Activated CD4-positive, alpha-beta T cell treated with anti-CD3 and anti-CD28 coated beads, Interleukin-2, amount 50 U/mL, for 1 hour (primary cell): ENCODE data around the gene IL24.

Experiments
- DNase-seq: peaks from one replicate; pipeline ENCODE4 v3.0.0-alpha.2; 2020

IL24 gene

DNA sequence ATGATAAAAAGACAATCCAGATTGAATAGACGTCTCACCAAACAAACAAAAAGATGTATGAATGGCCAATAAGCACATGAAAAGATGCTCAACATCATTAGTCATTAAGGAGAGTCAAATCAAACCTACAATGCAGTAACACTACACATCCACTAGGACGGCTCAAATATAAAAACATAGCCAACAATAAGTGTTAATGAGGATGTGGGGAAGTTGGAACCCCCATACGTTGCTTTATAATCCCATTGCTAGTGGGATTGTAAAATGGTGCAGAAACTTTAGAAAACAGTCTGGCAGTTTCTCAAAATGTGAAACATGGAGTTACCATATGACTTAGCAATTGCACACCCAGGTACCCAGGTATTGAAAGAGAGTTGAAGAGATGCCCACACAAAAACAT is 14.7 kb upstream of the IL24 start:
- DNase-seq: no peak

DNA sequence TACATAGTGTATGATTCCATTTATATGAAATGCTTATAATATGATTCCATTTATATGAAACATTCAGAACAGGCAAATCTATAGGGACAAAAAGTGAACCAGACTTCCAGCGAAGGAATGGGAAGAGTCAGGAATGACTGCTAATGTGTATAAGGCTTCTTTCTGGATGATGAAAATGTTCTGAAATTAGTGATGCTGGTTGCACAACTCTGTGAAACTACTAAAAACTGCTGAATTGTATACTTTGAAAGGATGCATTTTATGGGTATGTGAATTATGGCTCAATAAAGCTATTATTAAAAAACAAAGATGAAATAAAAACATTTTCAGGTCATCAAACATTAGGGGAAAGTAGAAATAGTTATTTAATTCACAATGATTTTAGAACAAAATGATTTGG is 14.1 kb upstream of the IL24 start:
- DNase-seq: no peak

DNA sequence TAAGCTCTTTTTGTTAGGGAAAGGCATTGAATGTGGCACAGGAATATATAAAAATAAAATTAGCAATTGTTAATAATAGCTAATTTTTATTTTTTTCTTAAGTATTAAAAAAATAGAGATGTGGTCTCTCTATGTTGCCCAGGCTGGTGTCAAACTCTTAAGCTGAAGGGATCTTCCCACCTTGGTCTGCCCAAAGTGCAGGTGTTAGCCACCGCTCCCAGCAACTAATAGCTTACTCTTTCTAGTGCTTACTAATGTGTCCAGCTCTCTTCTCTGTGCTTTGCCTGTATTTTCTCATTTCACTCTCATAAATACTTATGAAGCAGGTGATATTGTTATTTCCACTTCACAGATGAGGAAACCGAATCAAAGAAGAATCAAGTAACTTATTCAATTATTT is 13.4 kb upstream of the IL24 start:
- DNase-seq: no peak

DNA sequence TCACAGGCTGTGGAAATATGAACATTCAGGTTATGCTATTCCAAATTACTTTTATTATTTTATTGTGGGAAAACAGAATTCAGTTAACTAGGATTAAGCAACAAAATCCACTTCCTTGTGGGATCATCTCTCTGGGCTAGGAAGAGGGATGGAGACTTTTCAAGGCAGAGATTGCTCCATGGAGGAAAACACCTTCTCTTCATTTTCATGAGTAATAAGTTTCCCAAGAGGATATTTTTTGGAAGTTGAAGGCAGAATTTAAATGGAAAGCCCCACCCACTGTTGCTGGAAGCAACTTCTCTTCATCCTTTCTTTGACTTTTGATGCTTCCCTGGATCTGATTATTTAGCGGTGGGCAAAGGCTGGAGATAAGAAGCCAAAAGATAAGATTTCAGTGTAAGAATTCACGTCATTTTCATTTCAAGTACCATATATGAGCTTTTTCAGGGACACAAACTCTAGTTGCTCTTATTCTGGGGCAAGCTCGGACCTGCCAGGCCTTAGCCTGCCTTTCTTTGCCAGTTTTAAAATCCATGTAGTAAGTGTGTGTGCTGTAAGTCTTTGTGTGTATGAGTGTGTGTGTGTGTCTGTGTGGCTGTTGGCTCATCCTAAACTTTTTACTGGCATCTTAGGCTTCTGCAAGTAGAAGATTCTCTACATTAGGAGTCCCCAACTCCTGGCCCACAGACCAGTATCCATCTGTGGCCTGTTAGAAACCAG is 11.7 kb upstream of the IL24 start:
- no peak for DNase-seq

DNA sequence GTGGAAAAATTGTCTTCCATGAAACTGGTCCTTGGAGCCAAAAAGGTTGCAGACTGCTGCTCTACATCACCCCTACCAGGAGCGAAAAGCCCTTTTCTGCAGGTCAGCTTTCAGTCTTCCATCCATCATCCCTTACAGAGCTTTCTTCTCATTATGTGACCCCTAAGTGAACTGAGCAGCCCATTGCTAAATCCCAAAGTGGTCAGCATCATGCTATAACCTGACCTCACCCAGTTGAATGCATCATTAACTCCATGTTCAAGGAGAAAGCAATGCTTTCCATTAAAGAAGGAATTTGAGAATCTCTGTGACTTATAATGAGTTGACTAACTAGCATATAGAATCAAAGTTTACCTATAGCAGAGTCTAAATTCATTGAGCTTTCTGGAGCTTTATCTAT is 10.4 kb upstream of the IL24 start:
- DNase-seq: no peak

DNA sequence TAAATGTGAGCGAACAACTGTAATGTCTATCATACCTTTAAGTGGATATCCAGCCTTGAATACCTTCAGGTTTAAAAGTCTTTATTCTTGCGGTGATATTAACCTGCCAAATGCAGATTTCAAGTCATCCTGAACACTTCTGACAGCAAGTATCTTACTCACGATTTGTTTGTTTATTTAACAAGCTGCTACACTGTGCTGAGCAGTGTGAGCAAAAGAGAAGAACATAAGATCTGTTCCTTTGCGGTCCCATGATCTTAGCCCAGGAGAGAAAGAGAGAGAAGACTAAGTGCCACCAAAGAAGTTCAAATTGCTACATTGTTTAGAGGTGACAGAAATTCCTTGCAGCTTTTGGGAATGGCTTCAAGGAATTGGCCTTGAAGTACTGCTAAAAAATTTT is 9.5 kb upstream of the IL24 start:
- no peak for DNase-seq

DNA sequence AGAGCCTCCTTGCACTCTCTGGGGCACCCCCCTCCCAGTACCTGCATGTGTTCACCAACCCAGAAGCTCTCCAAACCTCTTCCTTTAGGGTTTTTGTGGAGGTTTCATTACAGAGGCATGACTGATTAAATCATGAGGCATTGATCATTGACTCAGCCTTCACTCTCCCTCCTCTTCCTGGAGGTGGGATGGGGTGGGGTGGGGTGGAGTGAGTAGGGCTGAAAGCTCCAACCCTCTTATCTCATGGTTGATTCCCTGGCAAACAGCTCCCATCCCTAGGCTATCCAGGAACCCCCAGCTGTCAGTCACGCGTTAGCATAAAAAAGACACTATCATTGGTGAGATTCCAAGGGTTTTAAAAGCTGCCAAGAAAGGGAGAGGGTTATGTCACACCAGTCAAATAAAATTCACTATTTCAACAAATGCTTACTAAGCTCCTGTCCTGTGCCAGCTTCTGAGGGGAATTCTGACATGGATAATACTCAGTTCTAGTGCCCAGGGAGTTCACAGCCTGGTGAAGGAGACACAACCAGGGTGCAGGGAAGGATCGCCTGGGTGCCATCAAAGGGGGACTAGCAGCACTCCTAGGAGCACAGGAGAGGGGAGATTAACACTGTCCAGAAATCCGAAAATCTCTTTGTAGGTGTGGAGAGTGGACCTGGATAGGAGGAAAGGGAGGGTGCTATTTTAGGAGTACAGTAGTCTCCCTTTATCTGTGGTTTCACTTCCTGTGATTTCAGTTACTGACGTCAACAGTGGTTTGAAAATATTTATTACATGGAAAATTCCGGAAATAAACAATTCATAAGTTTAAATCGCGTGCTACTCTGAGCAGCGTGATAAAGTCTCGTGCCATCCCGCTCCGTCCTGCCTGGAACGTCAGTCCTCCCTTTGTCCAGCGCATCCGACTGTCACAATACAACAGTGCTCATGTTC is 6.8 kb upstream of the IL24 start:
- no peak for DNase-seq

DNA sequence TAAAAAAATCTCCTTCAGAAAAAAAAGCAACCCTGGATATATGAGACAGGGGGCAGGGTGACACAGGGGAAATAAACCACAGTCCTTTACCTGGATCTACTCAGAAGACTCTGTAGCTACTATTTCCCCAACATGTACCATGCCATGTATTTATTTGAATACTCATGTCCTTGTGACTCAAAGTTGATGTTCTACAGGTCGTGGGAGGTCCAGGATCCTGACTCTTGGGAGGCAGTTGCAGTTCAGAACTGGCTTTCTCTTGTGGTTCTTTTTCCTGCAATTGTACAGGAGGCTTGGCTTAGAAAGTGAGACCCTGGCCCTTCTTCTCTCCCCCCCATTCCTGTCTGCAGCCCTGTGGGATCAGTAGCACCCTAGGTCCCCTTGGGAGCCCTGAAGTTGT is 5.8 kb upstream of the IL24 start:
- no peak for DNase-seq

DNA sequence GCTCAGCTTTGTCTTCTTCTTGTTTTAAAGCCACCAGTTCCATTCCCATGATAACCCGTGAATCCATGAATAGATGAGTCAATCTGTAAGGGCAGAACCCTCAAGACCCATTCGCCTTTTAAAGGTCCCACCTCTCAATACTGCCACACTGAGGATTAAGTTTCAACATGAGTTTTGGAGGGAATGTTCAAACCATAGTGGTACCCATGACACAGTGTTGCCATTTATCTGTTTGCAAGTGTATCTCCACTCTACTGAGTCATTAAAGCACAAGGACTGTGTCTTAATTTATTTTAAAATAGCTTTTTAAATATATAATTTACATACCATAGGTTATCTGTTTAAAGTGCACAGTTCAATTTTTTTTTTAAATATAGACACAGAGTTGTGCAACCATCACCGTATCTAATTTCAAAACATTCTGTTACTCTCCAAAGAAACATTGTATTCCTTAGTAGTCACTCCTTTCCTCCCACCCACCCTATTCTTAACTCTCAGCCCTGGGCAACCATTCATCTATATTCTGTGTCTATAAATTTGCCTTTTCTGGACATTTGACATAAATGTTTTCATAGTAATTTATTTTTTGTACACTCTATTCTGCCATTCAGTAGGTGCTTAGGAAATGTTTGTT is 4.8 kb upstream of the IL24 start:
- DNase-seq: no peak

DNA sequence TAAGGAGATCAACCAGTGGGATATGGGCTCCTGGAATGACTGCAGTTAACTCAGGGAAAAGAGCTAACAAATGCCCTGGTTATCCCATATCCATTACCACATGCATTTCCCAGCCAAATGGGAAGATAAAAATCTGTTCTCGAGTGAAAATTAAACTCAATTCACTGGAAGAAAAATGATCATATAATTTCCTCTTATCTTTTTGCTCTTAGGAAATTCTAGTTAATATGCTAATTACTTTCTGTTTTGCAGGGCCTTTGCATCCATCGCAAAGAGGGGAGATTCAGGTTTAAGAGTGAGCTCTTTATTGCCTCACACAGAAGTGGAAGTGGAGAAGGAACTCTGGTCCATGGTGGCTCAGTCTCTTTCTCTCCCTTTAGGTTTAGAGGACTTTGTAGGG is 3.9 kb upstream of the IL24 start:
- DNase-seq: no peak

DNA sequence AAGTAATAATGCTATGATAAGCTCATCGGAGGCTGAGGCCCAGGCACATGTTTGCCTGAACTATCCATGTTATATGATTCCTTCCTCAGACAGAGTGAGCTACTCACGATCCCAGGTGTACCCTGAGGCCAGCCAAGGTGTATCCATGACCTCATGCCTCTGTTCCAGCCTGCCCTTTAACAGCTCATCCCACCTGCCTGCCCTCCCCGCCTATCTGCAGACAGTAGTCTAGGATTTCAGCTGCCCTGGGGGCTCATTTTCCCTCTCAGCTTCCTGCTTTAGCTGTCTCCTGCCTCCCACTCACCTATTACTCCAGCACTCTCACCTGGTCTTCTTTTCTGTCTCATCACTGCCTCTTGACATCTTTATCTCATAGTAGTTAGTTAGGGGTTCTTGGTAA is 1.9 kb upstream of the IL24 start:
- DNase-seq: no peak

DNA sequence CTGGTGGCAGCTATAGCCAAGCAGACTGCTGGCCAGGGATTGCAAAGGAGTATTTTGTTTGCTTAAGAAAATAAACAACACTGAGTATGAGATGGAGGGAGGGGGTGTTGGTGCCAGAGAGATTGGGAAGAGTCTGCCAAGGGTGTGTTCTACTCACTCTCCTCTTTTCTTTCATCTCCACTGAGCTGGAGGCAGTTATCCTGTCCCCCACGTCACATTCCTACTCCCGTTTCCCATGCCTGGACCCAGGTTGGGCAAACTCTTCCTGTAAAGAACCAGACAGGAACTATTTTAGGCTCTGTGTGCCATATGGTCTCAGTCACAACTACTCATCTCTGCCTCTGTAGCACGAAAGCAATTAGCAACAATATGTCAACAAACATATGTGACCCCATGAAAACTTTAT is 1.4 kb upstream of the IL24 start:
- DNase-seq: no peak

DNA sequence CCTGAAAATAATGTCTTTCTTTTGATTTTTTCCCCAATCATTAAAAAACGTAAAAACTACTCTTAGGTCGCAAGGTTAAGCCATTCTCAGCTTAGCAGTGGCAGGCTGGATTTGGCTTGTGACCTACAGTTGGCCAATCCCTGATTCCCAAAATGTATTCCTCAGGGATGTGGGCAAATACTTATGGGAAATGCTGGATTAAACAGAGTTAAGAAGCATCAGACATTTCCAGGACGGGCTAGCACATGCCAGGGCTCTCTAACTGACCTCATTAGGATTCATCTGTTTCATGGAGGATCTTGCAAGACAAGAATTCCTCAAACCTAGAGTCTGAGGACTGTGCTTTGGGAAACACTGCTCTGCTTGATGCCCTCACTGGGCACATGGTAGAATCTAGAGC is 982 bp upstream of the IL24 start:
- DNase-seq: no peak

DNA sequence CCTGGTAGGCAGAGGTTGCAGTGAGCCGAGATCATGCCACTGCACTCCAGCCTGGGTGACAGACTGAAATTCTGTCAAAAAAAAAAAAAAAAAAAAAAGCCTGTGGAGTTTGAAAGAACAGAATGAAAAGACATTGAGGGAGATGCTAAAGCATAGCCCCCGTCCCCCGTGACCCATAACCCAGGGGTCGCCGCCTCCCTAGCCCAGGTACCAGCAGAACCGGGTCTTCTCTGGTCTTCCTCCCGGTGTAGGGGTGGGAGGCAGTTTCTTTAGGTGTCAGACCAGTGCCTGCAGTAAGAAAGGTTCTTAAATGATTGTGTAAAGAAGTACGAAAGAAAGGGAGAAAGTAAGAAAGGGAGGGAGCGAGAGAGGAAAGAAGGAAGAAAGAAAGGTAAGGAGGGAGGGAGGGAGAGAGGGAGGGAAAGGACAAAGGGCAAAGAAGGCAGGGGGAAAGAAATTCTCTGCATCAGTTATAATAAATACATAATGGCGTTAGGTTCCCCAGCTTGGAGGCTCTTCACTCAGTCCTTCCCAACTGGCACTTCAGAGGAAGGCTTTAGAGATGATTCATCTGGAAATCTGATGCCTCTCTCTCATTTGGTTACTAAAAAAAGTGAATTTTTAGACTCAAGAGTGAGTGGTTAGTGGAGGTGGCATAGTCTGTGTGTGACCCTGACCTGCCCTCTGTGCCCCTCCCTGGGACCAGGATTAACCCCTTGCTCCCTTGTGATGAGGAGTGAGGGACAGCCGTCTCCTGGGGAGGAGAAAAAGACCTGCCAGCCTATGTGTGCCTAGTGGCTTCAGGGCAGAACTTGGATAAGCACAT is 1.1 kb downstream of the IL24 start:
- no peak for DNase-seq

DNA sequence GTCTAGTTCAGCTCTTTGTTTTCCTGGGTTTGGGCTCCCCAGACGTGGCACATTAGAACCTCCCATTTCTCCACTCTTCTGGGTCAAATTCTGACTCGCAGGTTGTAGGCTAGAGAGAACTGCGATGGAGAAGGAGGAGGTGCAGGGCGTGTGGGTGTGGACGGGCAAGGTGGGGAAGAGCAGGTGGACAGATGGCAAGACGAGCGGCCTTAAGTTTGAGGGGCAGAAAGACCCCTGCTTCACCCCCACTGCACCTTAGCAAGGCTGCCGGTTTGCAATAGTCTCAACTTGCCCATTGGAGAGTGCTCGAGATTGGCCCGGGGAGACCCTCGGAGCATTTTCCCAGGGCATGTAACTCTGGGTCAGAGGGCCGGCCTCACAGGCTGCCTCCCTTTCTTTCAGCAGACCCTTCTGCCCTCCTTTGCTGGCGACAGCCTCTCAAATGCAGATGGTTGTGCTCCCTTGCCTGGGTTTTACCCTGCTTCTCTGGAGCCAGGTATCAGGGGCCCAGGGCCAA is 1.7 kb downstream of the IL24 start:
- DNase-seq: no peak

DNA sequence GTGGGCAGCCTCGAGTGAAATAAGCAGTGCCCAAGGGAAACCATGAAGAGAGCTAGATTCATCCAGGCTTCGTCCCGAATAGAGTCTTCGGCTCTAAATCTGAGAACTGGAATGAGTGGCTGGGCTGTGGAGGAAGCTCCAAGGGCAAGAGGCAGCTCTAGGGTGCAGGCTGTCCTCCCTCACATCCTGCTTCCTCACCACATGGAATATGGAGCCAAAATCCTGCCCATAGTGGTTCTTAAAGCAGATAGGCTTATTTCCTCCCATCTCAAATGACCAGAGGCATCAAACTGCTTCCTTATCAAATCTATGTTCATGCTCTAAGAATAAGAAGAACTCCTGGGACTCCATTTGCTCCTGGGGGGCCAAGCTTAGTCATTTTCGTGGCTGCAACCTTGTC is 2.5 kb downstream of the IL24 start:
- no peak for DNase-seq

DNA sequence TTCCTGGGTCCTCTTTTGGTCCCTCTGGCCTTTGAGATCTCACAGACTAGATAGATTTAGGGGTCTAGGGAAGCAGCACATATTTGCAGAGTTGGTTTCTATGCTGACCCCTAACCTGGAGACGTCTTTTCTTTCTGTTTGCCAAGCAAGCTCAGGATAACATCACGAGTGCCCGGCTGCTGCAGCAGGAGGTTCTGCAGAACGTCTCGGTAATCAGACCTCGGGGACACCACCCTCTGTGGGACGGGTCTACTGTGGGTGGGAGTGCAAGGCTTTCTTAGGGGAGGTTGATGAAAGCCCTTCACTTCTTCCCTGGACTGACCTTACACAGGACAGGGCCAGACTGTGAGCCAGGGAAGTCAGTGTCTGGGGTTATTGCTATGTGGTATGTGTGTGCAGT is 2.9 kb downstream of the IL24 start:
- DNase-seq: no peak

DNA sequence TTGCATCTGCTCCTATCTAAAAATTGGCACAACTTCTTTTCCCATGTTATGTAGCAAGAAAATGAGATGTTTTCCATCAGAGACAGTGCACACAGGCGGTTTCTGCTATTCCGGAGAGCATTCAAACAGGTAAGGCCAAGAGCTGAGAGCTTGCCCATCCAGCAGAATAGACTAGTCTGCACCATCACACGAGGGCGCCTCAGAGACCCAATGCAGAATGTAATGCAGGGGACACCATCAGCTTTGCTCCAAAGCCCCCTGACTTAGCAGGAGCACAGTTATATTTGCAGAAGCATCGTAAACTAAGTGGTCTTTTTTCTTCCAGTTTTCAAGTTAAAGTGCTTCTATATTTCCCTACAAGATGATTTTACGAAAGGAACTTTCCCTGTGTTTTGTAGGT is 4.7 kb downstream of the IL24 start:
- DNase-seq: no peak

DNA sequence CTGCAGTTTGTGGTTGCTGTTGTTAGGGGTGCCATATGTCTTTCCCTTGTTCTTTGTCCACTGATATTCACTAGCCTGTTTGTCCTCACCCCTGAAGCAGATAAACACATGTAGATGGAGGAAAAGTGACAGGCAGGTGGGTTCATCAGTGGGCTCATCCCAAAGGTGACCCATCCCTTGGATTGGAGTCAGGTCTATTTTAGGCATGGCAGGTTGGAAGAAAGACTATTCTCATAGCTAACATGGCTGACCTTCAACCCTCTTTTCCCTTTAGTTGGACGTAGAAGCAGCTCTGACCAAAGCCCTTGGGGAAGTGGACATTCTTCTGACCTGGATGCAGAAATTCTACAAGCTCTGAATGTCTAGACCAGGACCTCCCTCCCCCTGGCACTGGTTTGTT is 5.5 kb downstream of the IL24 start:
- no peak for DNase-seq

DNA sequence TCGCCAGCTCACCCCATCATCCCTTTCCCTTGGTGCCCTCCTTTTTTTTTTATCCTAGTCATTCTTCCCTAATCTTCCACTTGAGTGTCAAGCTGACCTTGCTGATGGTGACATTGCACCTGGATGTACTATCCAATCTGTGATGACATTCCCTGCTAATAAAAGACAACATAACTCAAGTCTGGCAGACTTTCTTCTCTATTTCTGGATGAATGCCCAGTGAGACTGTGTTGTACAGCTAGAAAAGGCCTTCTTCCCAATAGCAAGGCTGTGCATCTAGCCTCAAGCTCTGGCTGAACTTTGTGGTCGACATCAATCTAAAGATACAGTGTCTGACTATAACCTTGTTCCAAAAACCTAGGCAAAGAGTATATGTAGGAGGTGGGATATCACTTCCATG is 6.4 kb downstream of the IL24 start:
- no peak for DNase-seq

DNA sequence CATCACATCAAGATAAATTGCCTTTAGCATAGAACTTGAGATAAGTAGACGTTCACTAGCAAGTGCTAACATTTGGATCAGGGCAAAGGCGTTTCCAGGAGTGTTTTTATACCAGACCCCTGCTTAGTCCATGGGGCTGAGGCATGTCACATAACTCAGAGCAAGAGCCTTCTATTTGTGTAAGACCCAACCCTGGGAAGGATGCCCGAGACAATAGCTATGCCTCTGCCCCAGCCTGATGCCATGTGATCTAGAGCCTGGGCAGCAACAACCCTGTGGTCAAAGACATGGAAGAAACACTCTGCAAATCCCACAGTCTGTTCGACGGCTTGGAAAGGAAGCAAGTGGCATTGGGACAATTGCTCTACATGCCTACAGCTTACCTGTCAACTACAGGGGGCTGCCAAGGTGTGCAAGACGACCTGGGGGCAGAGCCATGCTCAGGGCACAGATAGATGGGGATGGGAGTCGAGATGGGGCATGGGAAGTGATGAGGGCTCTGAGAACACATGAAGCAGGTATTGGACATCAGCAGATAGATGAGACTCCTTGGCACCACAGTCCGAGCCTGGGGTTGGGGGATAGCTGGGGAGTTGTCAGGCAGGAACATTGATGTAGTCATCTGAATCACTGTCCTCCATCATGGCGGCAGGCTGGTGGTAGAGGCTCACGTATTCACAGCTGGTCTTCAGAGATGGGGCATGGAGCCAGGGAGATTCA is 7.3 kb downstream of the IL24 start:
- DNase-seq: no peak
